Activated CD4-positive, alpha-beta T cell treated with anti-CD3 and anti-CD28 coated beads, Interleukin-2, amount 10 ng/mL, durations not matched to agents 24 days and 14 days (primary cell): Measurements from ENCODE around the gene GPR35. TPM values are rescaled to one million over a fixed set of nuclear protein-coding genes. Genes with fewer than 3 reads are reported as not detected.
"Not testable (repeated sequence)": the region's sequence is repeated elsewhere in the genome, so short reads cannot be mapped to it uniquely, and the experiment has no call there.

ENCODE experiments used
- DNase-seq: peaks from one replicate; pipeline ENCODE4 v3.0.0; 2022
- H3K27ac Mint-ChIP-seq: one replicate; pipeline ENCODE4 v1.8.0; 2022; ENCODE audit warnings: mild to moderate bottlenecking, mixed read lengths
- H3K27me3 Mint-ChIP-seq: one replicate; pipeline ENCODE4 v1.8.0; 2022; ENCODE audit warnings: mixed read lengths
- H3K36me3 Mint-ChIP-seq: one replicate; pipeline ENCODE4 v1.8.0; 2022; ENCODE audit warnings: low read depth, mild to moderate bottlenecking, mixed read lengths
- H3K4me1 Mint-ChIP-seq: one replicate; pipeline ENCODE4 v1.8.0; 2021; ENCODE audit warnings: mixed read lengths
- H3K4me3 Mint-ChIP-seq: one replicate; pipeline ENCODE4 v1.8.0; 2022; ENCODE audit warnings: mild to moderate bottlenecking, moderate library complexity, mixed read lengths
- H3K9me3 Mint-ChIP-seq: one replicate; pipeline ENCODE4 v1.8.0; 2021; ENCODE audit warnings: mixed read lengths
- intact Hi-C: fragments of 100-400 bp; cut with micrococcal nuclease; formaldehyde crosslinking; loops from one replicate; pipeline ENCODE4 v1.15.1; 2023
- total RNA-seq: library from RNA; stranded (reverse); gene quantifications from 2 replicates; pipeline ENCODE4 v1.2.3, GENCODE V29; 2022

GPR35 gene
- total RNA-seq, 1 donor from 2014 or later: 8.7 TPM

GRCh38 chr2:240670950-240671349 is 45.7 kb downstream of the GPR35 start:
- Mint-ChIP-seq H3K4me3 (no peak overlapping the region), H3K27ac (no peak overlapping the region), H3K36me3 (no peaks in the 10 kb centered on the region), H3K27me3 (peaks cover 51% of the 10 kb centered on the region), H3K9me3 (no peaks in the 10 kb centered on the region), H3K4me1 (no peaks in the 10 kb centered on the region)
- DNase-seq: no peak
- intact Hi-C loops: no loop called here

DNA sequence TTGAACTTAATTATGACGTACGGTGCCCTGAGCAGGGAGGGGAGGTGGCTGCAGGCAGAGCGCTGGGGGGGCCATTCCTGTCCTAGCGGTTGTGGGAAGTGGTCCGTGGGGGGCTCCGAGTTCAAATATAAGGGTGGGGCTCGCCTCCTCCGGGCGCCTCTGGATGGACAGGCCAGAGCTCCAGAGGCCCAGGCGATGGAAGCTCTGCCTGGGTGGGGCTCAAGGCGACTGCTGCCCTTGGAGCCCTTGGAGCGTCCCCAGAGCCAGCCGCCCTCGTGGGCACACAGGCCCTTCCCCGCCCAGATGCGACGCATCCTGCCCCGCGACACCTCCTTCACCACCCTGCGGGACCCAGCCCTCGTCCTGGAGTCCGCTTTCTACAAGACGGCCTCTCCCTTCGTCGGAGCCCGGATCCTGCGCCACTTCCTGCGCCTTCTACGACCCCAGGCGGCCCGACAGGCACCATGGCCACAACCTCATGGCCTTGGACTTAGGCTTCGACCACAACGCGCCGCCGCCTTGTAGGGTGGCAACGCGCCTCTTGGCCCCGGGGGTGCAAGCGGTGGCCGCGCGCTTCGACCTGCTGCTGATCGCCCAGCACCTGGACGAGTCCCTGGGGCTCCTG is 46.9 kb downstream of the GPR35 start:
- no peak overlapping the region for H3K27ac Mint-ChIP-seq
- no peaks in the 10 kb centered on the region for H3K4me1 Mint-ChIP-seq
- intact Hi-C loops: no loop called here
- H3K9me3 Mint-ChIP-seq: no peaks in the 10 kb centered on the region
- DNase-seq: no peak
- no peak overlapping the region for H3K4me3 Mint-ChIP-seq
- H3K27me3 Mint-ChIP-seq: peaks cover 41% of the 10 kb centered on the region
- no peaks in the 10 kb centered on the region for H3K36me3 Mint-ChIP-seq

DNA sequence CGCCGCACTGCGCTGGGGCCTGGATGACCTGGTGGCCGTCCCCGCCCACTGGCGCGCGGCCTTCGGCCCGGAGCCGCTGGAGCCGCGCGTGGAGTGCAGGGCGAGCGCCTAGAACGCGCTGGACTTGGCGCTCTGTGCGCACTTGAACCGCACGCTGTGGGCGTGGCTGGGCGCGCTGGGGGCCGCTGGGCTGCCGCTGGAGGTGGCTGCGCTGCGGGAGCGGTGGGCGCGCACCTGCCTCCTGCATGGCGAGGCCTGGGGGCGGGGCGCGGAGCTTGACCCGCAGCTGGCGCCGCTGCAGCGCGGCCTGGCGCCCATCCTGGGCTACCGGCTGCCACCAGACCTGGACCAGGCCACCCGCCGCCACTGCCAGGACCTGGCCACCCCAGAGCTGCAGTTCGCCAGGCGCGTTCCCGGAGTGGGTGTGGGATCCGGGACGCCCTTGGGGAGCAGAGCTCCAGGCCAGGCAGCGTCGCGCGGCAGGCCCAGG is 47.5 kb downstream of the GPR35 start:
- DNase-seq: no peak
- Mint-ChIP-seq H3K27me3 (peaks cover 38% of the 10 kb centered on the region), H3K27ac (no peak overlapping the region), H3K4me3 (no peak overlapping the region), H3K4me1 (no peaks in the 10 kb centered on the region), H3K9me3 (no peaks in the 10 kb centered on the region), H3K36me3 (no peaks in the 10 kb centered on the region)
- intact Hi-C loops: no loop called here

- H3K4me3 Mint-ChIP-seq, intact Hi-C loops, DNase-seq, H3K36me3 Mint-ChIP-seq, H3K9me3 Mint-ChIP-seq, H3K4me1 Mint-ChIP-seq, H3K27ac Mint-ChIP-seq: not testable (repeated sequence)
- peaks cover 28% of the 10 kb centered on the region for H3K27me3 Mint-ChIP-seq
Measured at GRCh38 chr2:240674461-240675184, 49.3 kb downstream of the GPR35 start.

DNA sequence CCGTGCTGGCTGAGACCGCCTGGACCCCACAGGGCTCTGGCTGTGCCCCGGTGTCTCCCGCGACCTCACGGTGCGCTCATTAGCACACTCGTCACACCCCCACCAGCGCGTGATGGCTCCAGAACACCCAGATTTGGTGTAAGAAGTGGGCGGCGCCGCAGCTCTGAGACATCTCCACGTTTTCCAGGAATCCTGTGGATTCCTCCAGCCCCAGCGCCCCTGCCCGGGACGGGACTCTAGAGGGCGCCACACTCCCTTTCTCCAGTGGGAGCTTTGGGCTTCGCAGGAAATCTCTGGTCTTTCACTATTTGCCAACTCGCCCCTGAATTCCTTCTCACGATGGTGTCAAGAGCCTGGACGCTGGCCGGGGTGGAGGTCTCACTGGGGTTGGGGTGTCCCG is 50.1 kb downstream of the GPR35 start:
- intact Hi-C loops: not testable (repeated sequence)

DNA sequence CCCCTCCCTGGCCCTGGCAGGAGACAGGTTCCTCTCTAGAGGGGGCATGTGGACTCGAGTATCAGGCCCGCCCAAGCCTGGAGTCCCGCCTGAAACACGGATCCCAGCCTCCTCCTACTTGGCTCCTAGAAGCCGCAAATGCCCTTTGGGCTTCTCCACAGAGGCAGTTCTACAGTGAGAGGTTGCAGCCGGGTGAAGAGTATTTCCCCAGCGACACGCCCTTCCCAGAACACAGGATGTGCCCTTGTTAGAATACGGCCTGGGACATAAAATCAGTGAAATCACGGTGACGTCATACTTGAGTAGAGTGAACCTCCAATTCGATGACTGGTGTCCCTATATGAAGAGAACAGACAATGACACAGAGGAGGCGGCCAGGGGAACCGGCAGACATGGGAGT is 52.8 kb downstream of the GPR35 start:
- intact Hi-C loops, H3K4me1 Mint-ChIP-seq, H3K27me3 Mint-ChIP-seq, H3K4me3 Mint-ChIP-seq, H3K36me3 Mint-ChIP-seq, H3K27ac Mint-ChIP-seq, DNase-seq, H3K9me3 Mint-ChIP-seq: not testable (repeated sequence)

More for the DNA sequence above, 50.1 kb downstream of the GPR35 start:
- H3K9me3 Mint-ChIP-seq, H3K4me1 Mint-ChIP-seq, H3K27ac Mint-ChIP-seq, DNase-seq, H3K4me3 Mint-ChIP-seq, H3K36me3 Mint-ChIP-seq: not testable (repeated sequence)
- H3K27me3 Mint-ChIP-seq: peaks cover 22% of the 10 kb centered on the region

- H3K27ac Mint-ChIP-seq, H3K27me3 Mint-ChIP-seq, H3K4me1 Mint-ChIP-seq, DNase-seq, H3K9me3 Mint-ChIP-seq, H3K36me3 Mint-ChIP-seq, intact Hi-C loops, H3K4me3 Mint-ChIP-seq: not testable (repeated sequence)
Measured at GRCh38 chr2:240678909-240679308, 53.6 kb downstream of the GPR35 start.

- intact Hi-C loops, H3K9me3 Mint-ChIP-seq, H3K36me3 Mint-ChIP-seq, H3K27ac Mint-ChIP-seq, H3K4me3 Mint-ChIP-seq, H3K27me3 Mint-ChIP-seq, H3K4me1 Mint-ChIP-seq: not testable (repeated sequence)
- DNase-seq: peak; percentile 40
Measured at GRCh38 chr2:240680185-240680584, 54.9 kb downstream of the GPR35 start.

Other genes starting within 250 kb of the GPR35 start
- gene GPC1, start 189.8 kb upstream of the GPR35 start, total RNA-seq: 5.9 and 6.6 TPM in 2 replicates
- gene ANKMY1, start 67.5 kb upstream of the GPR35 start, total RNA-seq: 24.8 and 26.7 TPM in 2 replicates
- gene DUSP28, start 65.1 kb upstream of the GPR35 start, total RNA-seq: 6.3 and 7.9 TPM in 2 replicates
- 59.1 and 60.7 TPM in 2 replicates for gene RNPEPL1, start 57.0 kb upstream of the GPR35 start, total RNA-seq
- 48.4 and 51.9 TPM in 2 replicates for gene CAPN10, start 38.7 kb upstream of the GPR35 start, total RNA-seq
- gene AQP12B, start 57.4 kb downstream of the GPR35 start, total RNA-seq: not detected in 2 replicates
- not detected in 2 replicates for gene AQP12A, start 66.4 kb downstream of the GPR35 start, total RNA-seq
- gene KIF1A, start 194.7 kb downstream of the GPR35 start, total RNA-seq: 0.37 and 0.47 TPM in 2 replicates
- not detected in 2 replicates for gene AGXT, start 243.3 kb downstream of the GPR35 start, total RNA-seq